ENCODE measurements around the gene IL33.

The IL33 gene

DNA sequence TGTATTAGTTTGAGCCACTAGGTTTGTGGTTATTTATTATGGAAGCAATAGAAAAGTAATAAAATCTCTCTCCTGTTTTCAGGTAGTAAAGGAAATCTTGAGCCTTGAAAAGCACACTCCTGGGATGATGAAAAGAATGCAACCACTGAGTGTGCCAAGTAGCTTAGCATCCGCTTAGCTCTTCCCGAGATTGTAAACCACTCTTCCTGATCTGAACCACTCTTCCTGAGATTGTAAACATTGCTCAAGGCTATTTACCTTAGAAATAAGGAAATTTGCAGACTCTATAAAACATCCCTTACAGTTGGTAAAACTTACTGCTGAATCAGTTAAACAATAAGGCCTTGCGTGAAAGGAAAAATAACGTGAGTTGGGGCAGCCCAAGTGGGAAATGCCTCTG lies 17.4 kb upstream of the IL33 start:
- DNase-seq (ENCODE audit: insufficient read length, low spot score) (no peak), FAIRE-seq (no peak)
- TF ChIP-seq, protein P1, sequence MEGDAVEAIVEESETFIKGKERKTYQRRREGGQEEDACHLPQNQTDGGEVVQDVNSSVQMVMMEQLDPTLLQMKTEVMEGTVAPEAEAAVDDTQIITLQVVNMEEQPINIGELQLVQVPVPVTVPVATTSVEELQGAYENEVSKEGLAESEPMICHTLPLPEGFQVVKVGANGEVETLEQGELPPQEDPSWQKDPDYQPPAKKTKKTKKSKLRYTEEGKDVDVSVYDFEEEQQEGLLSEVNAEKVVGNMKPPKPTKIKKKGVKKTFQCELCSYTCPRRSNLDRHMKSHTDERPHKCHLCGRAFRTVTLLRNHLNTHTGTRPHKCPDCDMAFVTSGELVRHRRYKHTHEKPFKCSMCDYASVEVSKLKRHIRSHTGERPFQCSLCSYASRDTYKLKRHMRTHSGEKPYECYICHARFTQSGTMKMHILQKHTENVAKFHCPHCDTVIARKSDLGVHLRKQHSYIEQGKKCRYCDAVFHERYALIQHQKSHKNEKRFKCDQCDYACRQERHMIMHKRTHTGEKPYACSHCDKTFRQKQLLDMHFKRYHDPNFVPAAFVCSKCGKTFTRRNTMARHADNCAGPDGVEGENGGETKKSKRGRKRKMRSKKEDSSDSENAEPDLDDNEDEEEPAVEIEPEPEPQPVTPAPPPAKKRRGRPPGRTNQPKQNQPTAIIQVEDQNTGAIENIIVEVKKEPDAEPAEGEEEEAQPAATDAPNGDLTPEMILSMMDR (IDR thresholded peaks at IDR 0.05; ENCODE audit: insufficient read depth, missing control alignments): no peak

DNA sequence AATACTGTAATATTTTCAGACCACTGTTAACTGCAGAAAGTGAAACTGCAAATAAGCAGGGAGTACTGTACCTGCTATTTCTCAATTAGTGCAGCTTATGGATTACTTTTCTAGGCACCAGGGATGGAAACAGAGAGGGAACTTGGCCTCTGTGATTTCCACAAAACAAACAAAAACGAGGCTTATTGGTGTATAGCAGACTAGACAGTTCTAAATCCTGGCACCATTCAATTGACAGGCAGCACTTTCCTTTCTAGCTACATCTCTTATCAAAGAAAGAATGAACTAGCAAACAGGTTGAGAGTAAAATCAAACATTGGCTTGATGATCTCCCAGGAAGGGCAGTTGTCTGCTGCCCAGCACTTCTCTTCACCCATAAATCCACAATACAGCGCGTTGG lies 16.0 kb upstream of the IL33 start:
- FAIRE-seq: no peak
- no peak for DNase-seq (ENCODE audit: insufficient read length, low spot score)
- TF ChIP-seq, protein P1 (IDR thresholded peaks at IDR 0.05; ENCODE audit: insufficient read depth, missing control alignments): no peak

DNA sequence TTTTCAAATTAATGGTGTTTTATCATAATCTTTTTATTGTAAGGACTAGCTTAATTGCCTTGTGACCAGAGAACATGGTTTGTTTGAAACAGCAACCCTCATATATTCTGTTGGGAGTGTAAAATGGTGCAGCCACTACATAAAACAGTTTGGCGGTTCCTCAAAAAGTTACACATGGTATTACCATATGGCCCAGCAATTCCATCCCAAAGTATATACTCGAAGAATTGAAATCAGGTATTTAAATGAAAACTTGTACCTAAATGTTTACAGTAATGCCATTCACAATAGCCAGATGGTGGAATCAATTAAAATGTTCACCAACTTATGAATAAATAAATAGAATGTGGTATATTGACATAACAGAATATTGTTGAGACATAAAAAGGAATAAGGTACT lies 14.8 kb upstream of the IL33 start:
- FAIRE-seq (no peak), DNase-seq (ENCODE audit: insufficient read length, low spot score) (no peak)
- TF ChIP-seq, protein P1 (IDR thresholded peaks at IDR 0.05; ENCODE audit: insufficient read depth, missing control alignments): no peak

DNA sequence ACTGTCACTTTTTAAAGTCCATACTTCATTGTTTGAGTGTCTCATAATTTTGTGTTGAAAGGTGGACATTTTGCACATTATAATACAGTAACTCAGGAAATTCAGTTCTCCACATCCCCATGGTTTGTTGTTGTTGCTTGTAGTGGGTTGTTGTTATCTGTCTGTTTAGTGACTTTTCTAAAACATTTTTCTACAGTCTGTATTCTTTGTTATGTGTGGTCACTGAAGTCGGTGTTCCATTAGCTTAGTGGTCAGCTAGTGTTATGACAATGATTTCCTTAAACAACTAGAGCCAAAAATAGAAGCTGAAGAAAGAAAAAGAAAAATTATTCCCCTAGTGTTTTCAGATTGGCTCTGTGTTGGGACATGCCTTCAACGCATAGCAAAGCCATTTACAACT lies 5.6 kb upstream of the IL33 start:
- DNase-seq (ENCODE audit: insufficient read length, low spot score): no peak
- TF ChIP-seq, protein P1 (IDR thresholded peaks at IDR 0.05; ENCODE audit: insufficient read depth, missing control alignments): no peak
- FAIRE-seq: no peak

DNA sequence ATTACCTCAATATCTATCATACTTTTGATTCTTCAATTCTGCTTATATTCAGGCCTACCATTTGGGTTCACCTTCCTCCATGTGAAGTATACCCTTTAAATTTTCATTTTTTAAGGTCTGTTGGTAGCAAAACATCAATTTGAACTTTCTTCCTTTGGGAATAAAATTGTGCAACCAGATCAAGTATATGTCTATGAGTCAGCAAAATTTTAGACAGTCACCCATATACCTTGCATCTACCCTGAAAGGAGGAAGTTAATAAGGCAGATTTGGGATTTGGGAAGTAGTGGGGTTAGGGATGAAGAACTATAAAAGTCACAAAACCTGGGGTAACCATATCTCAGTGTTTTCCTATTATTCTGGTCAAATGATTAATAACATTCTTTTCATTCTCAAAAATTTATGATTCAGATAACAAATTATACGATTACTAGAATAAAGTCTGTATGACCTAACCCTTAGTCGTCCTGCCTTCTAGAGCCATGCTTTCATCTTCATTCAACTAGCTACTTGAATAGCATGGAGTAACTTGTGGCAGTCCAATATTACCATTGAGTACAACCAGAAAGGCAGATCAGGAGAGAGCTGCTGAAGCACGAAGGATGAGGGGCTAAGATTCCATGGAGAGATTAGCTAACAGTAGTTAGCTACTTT lies 2.8 kb upstream of the IL33 start:
- no peak for DNase-seq (ENCODE audit: insufficient read length, low spot score)
- FAIRE-seq: no peak
- TF ChIP-seq, protein P1 (IDR thresholded peaks at IDR 0.05; ENCODE audit: insufficient read depth, missing control alignments): no peak

DNA sequence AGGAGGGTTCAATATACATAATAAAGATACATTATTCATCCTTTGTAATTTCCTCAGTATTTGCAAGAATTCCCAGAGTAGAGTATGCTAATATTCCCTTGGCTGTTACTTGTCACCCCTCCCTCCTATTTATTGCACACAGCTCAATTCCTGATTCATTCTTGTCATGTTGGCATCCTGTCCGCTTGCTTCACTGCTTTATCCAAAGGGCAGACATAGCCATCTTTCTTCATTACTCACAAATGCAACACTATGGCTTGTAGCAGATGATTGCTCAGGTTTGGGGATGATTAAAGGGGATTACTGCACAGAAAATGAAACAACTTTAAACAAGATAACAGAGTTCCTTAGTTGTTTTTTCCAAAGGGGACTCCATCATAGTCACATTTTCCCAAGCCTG lies 1.2 kb upstream of the IL33 start:
- no peak for FAIRE-seq

DNA sequence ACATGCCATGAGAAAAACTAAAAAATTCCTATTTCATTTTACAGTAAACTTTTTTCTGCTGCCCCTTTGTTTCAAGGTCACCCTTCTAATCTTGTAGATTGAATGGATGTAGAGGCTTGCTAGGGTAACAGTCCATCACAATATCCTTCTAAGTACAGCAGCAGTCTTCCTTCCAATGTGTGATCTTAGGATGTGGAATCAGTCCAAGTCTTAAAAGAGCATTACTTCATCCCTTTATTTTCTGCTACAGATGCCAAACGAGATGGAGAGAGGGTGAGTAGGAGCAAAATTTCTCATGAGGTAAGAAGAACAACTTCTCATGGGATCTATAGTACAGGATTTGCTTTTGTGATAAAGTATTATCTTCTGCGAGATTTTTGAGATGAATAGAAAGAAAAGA lies 704 bp upstream of the IL33 start:
- DNase-seq (ENCODE audit: insufficient read length, low spot score) (no peak), FAIRE-seq (no peak)
- TF ChIP-seq, protein P1 (IDR thresholded peaks at IDR 0.05; ENCODE audit: insufficient read depth, missing control alignments): no peak

More for the DNA sequence above, 1.2 kb upstream of the IL33 start:
- no peak for DNase-seq (ENCODE audit: insufficient read length, low spot score)
- TF ChIP-seq, protein P1 (IDR thresholded peaks at IDR 0.05; ENCODE audit: insufficient read depth, missing control alignments): no peak

Measured in D721Med (cell line).